Bronchial epithelial cell (primary cell): ENCODE measurements around the gene TULP4. TPM values are rescaled to one million over a fixed set of nuclear protein-coding genes. Genes with fewer than 3 reads are reported as not detected.

Experiments
- DNase-seq: peaks from one replicate; pipeline ENCODE4 v3.0.0-alpha.2; 2010; ENCODE audit warnings: low read depth
- FAIRE-seq: peaks from 2 replicates; lab custom pipeline; 2011; peaks lifted over from hg19 to GRCh38; lab: Jason Lieb, UNC
- H3K27me3 ChIP-seq: 2 replicates; pipeline ENCODE4 v1.5.1; 2011; ENCODE audit warnings: low read length; ENCODE audit not compliant: control insufficient read depth, insufficient read depth
- H3K36me3 ChIP-seq: 2 replicates; pipeline ENCODE4 v1.5.1; 2011; ENCODE audit warnings: low read length; ENCODE audit not compliant: control insufficient read depth, insufficient read depth
- H3K4me3 ChIP-seq: 2 replicates; pipeline ENCODE4 v1.5.1; 2011; ENCODE audit warnings: mild to moderate bottlenecking, low read depth, low read length, control low read depth
- CTCF ChIP-seq: IDR thresholded peaks from 2 replicates; pipeline ENCODE4 v1.5.1; 2011; ENCODE audit warnings: mild to moderate bottlenecking, moderate library complexity, low read length, control low read depth, inconsistent platforms; ENCODE audit not compliant: insufficient read depth, severe bottlenecking
- total RNA-seq: library from RNA; depleted of rRNA; stranded (reverse); fragments of >200 nt; gene quantifications from 2 replicates; pipeline ENCODE4 v1.2.1, GENCODE V29; 2014

TULP4 gene
- total RNA-seq, 1 donor from 2014 or later, result 127 TPM

DNA sequence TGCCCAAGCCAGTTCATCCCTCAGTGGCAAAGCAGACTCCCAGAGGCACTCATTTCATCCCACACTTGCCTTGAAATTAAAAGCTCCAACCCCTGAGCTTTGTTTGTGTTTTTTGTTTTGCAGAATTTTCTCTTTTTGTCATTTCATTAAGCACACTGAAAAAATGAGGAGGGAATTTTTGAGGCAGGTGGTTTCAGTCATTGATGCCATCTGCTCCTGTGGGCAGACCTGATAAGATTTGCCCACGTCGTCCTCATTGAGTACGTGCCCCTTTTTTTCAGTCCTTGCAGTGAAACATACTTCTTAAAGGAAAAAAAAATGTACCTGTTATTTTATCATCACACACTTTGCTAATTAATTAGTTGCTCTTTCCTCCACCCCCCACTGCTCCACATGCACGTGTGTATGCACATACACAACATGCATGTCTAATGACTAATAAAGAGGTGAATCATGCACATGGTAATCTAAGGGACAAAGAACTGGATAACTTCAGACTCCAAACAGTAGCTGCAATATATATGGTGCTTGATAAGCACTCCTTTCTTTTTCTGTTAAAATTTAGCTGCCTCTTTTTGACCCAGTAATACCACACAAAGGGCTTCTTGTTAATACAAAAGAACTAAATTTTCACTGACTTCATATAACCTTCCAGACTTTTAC lies 145.5 kb downstream of the TULP4 start:
- Histone ChIP-seq H3K36me3 (peaks cover 3% of the 10 kb centered on the region), H3K4me3 (no peak overlapping the region), H3K27me3 (no peaks in the 10 kb centered on the region)
- FAIRE-seq (no peak), DNase-seq (peak; percentile 81)
- TF ChIP-seq CTCF, result no peak

GRCh38 chr6:158459726-158460125 lies 147.5 kb downstream of the TULP4 start:
- DNase-seq (no peak), FAIRE-seq (no peak)
- H3K36me3 ChIP-seq, result peaks cover 3% of the 10 kb centered on the region

DNA sequence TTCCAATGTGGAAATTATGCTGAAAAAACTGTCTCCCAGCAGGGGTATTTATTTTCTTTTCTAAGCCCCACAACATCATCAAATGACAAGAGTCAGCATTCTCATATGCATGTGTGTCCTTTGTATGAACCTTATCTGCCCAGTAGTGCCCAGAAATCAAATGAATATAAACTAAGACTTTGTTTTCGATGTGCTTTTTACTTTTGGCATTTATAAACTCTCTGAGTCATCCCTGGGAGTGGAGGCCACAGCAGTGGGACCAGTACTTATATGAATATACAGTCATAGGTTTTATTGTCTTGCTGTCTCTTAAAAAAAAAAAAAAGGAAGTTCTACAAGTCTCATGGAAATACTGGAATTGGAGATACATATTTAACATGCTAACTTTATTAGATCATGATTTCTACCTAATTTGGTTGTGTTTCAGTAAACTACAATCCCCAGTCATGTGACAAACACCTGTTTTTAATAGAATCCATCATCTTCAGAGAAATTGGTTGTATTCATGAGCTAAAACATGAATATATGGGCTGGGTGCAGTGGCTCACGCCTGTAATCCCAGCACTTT lies 148.4 kb downstream of the TULP4 start:
- FAIRE-seq, result no peak

More at GRCh38 chr6:158459726-158460125, 147.5 kb downstream of the TULP4 start:
- no peak for TF ChIP-seq CTCF
- no peaks in the 10 kb centered on the region for H3K27me3 ChIP-seq
- no peak overlapping the region for H3K4me3 ChIP-seq

GRCh38 chr6:158461954-158462353 lies 149.7 kb downstream of the TULP4 start:
- no peak for FAIRE-seq
- peaks cover 5% of the 10 kb centered on the region for H3K36me3 ChIP-seq
- H3K27me3 ChIP-seq, result no peaks in the 10 kb centered on the region
- no peak overlapping the region for H3K4me3 ChIP-seq
- DNase-seq, result no peak
- no peak for TF ChIP-seq CTCF

More for the DNA sequence above, 148.4 kb downstream of the TULP4 start:
- no peak for TF ChIP-seq CTCF
- DNase-seq, result peak; percentile 48
- Histone ChIP-seq H3K4me3 (no peak overlapping the region), H3K36me3 (peaks cover 3% of the 10 kb centered on the region), H3K27me3 (no peaks in the 10 kb centered on the region)

DNA sequence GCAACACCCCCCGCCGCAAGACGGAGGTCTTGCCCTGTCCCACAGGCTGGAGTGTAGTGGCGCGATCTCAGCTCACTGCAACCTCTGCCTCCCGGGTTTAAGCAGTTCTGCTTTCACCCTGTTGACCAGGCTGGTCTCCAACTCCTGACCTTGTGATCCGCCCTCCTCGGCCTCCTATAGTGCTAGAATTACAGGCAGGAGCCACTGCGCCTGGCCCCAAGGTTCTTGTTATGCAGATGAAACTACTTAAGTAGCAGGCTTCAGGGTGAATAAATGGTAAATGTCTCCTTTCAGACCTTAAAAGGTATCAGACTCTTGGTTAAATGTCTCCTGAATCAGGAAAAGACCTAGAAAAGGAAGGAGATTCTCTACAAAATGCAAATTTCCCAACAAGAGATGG lies 152.2 kb downstream of the TULP4 start:
- Histone ChIP-seq H3K27me3 (no peaks in the 10 kb centered on the region), H3K36me3 (peaks cover 7% of the 10 kb centered on the region), H3K4me3 (no peak overlapping the region)
- TF ChIP-seq CTCF, result no peak
- DNase-seq (no peak), FAIRE-seq (no peak)
